Fibroblast of peridontal ligament (primary cell): ENCODE data around the gene TNFRSF25.
"Not testable (repeated sequence)": the region's sequence is repeated elsewhere in the genome, so short reads cannot be mapped to it uniquely, and the experiment has no call there.

Experiments used
- DNase-seq: peaks from one replicate; pipeline ENCODE4 v3.0.0-alpha.2; 2010; ENCODE audit errors: extremely low read depth

Gene TNFRSF25

DNA sequence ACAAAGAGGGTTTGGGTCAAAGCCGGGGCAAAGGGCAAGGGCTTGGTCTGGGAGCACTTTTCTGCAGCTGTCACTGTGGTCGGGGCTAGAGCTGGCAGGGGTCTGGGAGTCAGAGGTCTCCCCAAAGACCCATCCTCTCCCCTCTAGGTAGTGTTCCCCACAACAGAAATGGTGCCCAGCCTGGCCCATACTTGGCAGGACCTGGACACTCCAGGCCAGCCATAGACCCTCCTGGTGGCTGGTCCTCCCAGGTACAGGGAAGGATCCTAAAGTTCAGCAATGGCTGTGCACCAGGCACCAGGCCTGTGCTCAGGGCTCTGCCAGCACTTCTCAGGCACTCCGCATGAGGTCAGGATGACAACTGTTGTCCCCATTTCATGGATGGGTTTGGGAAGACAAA lies 30.4 kb downstream of the TNFRSF25 start:
- DNase-seq: no peak

- DNase-seq: no peak
Observed at GRCh38 chr1:6435129-6435528, 30.8 kb downstream of the TNFRSF25 start.

DNA sequence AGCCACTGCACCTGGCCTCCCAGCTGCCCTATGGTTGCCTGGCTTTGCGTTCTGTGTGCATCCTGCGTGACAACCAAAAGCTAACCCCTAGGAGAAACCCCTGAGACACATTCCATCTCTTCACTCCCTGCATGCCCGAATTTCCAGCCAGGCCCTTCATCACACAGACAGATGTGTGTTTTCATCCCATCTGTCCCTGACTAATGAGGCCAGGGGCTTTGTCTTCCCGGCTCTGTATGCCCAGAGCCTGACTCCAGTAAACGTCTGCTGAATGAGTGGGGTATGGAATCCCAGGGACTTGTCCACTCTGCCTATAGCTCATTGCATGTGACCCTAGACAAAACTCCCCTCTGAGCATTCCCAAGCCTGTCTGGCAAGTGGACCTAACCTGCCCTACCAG lies 31.8 kb downstream of the TNFRSF25 start:
- no peak for DNase-seq

GRCh38 chr1:6431645-6432579 lies 34.1 kb downstream of the TNFRSF25 start:
- not testable (repeated sequence) for DNase-seq

GRCh38 chr1:6429660-6430411 lies 36.1 kb downstream of the TNFRSF25 start:
- not testable (repeated sequence) for DNase-seq

DNA sequence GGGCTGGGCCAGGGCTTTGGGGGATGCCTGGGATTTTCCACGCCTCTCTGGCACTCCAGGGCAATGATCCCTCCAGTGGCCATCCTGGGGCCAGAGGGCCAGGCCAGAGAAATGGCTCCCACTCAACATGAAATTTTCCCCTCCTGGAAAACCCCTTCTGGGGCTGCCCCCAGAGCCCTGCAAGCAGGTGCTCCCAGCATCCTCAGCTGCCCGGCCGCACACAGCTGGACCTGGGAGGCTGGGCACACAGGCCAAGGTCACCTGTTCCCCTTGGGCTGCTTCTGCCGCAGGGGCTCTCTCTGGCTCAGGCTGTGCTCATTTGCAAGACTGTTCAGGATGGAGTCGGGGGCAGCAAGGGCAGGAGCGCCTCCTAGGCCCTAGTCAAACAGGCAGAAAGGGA lies 37.5 kb downstream of the TNFRSF25 start:
- not testable (repeated sequence) for DNase-seq

GRCh38 chr1:6427441-6428390 lies 38.3 kb downstream of the TNFRSF25 start:
- DNase-seq: no peak

- no peak for DNase-seq
Observed at GRCh38 chr1:6426972-6427350, 39.0 kb downstream of the TNFRSF25 start.

- no peak for DNase-seq
Observed at GRCh38 chr1:6426277-6426971, 39.5 kb downstream of the TNFRSF25 start.

DNA sequence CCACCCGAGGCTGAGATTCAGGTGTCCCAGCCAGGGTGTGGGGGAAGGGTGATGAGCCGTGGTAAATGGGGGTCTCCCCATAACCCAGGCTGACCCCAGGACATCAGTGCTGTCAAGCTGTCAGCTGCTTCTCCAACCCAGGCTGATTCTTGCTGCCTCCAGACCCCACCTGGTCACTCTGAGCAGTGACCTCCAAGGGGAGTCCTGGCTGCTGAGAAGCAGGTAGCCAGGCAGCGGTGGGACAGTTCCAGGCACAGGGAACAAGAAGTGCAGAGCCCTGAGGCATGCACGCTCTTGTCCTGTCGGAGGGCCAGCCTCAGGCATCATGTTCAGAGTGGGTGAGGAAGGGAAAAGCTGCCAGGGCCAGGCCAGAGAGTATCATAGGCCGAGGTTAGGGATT lies 40.3 kb downstream of the TNFRSF25 start:
- DNase-seq: no peak

DNA sequence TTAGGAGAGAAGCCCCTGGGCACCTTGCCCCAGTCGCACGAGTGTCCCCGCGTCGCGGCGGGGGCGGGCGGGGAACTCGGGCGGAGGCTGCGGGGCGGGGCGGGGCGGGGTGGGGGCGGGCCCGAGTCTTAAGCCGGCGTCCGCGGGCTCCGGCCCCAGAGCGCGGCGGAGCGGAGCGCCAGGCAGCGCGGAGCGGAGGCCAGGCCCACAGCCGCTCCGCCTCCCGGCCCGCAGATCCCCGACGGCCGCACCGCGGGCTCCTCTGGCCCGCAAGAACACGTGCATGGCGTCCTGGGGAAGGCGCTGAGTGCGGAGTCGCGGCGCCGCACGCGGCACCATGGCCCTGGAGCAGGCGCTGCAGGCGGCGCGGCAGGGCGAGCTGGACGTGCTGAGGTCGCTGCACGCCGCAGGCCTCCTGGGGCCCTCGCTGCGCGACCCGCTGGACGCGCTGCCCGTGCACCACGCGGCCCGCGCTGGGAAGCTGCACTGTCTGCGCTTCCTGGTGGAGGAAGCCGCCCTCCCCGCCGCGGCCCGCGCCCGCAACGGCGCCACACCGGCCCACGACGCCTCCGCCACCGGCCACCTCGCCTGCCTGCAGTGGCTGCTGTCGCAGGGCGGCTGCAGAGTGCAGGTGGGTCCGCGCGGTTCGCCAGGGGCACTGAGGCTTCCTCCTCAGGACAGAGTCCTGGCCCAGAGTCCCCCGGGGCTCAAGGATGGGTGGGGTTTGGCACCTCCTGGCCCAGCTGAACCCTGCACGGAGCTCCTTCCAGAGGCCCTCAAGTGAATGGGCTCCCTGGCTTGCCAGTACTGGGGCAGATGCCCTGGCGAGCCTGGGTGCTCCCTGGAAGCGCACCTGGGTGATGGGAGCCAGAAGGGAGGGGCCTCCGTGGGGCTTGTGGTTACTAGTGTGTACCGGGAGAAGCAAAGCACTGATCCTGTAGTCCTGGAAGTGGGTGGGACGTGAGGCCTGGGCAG lies 41.1 kb downstream of the TNFRSF25 start, which contains the start of gene ESPN:
Gene ESPN, plus strand, starts transcription at position 158 of the 975 bp plus-strand sequence. Its CDS starts 180 bp downstream, at position 338.
- no peak for DNase-seq

GRCh38 chr1:6424000-6424565 lies 41.9 kb downstream of the TNFRSF25 start:
- DNase-seq: no peak

DNA sequence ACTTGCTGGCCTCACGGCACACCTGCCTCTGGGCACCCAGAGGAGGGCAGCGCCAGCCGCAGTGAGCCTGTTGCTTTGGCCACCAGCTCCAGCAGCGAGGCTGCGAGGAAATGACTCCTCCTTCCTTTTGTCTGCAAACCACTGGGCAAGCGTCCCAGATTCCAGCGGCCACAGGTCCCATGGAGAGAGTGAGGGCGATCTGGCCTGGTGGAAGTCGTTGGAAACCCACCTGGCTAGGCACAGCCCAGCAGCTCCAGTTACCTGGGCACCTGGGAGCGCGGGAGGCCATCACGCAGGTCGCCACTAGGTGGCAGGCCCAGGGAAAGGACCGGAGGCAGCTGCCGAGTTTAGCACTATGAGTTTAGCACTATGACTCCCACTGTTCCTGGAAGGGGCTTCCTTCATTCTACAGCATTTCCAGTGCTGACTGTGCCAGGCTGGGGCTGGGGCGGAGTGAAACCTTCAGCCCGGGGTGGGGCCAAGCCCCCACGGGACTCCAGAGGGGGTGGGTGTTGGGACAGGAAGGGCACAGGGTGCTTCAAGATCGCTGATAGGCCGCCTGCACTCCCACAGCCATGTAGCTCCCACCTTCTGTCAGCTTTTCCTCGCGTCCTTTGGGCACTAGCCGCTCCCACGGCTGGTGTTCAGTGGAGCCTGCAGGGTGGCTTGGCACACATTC lies 42.5 kb downstream of the TNFRSF25 start:
- DNase-seq: no peak

- DNase-seq: no peak
Observed at GRCh38 chr1:6421266-6421665, 44.7 kb downstream of the TNFRSF25 start.

DNA sequence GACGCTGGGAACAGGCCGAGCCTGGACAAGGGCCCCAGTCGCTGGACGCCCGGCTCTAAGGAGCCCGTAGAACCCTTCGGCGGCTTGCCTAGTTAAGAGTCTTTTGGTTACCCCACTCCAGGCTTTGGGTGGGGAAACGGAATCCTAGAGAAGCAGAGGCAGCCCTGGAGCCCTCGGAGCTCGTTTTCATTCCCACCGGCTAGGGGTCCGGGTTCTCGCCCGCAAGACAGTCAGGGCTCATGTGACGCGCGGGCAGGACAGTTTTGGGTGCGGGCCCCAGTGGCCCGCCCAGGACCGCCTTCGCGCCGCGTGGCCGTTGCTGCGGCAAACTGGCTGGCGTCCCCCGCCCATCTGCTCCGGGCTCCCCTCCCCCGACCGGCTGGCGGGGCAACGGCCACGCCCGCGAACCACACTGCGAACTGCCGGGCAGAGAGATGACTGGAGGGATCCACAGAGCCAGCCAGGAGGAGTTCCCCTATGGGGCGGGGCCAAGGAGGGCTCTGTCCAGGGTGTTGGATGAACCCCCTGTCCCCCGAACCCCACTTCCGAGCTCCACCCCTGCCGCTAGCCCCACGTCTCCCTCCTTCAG lies 45.4 kb downstream of the TNFRSF25 start:
- no peak for DNase-seq

- no peak for DNase-seq
Observed at GRCh38 chr1:6419804-6420453, 46.0 kb downstream of the TNFRSF25 start, which contains the start of gene HES2. Gene HES2, minus strand, starts transcription at chr1:6419919. Its CDS starts 99 bp downstream, at chr1:6419820.

DNA sequence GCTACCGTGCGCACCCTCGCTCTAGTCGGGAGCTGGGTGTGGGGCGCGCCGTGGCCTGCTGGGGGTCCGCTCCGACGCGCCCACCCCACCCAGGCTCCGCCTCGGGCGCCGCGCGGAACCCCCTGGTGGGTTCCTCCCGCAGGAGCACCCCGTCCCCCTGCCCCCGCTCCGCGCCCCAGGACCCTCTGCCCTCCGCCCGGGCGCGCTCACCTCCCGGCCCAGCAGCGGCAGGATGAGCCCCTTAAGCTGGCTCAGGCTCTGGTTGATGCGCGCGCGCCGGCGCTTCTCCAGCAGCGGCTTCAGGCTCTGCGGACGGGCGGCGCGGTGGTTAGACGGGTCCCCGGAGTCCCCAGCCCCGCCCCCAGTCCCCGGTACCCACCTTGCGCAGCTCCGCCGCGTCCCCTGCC lies 46.6 kb downstream of the TNFRSF25 start:
- no peak for DNase-seq
